ENCODE measurements around the gene CISD1. TPM values are rescaled to one million over a fixed set of nuclear protein-coding genes. Genes with fewer than 3 reads are reported as not detected.

CISD1 gene
- total and polyA plus RNA-seq, 9 of the 15 experiments (the other 6 are each of a cell fraction or from before 2014, with no cell fraction given): 35.8 to 342 (median 118) TPM

- H3K27me3 ChIP-seq (ENCODE audit: control insufficient read depth in 2 of 2, insufficient read depth in 2 of 2, low read length in 2 of 2): no peaks in the 10 kb centered on the region
- H3K9ac ChIP-seq (ENCODE audit: insufficient read depth in 1 of 2, low read depth in 2 of 2, low read length in 2 of 2): no peak overlapping the region
- no peak for ATAC-seq
- no peak for FAIRE-seq
- H3K27ac ChIP-seq (ENCODE audit: extremely low read depth, low read depth, low read length): no peak overlapping the region
- H3K9me3 ChIP-seq (replicated peaks; ENCODE audit: control insufficient read depth, insufficient read depth, low read depth, low read length): no peaks in the 10 kb centered on the region
- ChIA-PET CTCF (ENCODE audit: low intra/inter-chr PET ratio) (no interaction called here), POLR2A (no interaction called here)
- H2AFZ ChIP-seq (ENCODE audit: low read depth, low read length): no peak overlapping the region
- no peak overlapping the region for H3K4me2 ChIP-seq (ENCODE audit: insufficient read depth, low read length)
- H3K9me1 ChIP-seq (ENCODE audit: control insufficient read depth, insufficient read depth, low read length): no peaks in the 10 kb centered on the region
- H3K4me1 ChIP-seq (replicated peaks in 1 of 2; ENCODE audit: control insufficient read depth in 2 of 2, insufficient read depth in 2 of 2, low read length in 2 of 2): peaks cover 0 to 18% of the 10 kb centered on the region in 2 experiments; a peak in 2 of 5 replicates
- WGBS (ENCODE audit: insufficient coverage, low coverage, missing lambda C conversion rate): 9% methylated on average over 2 of the region's 2 CpGs
- no peaks in the 10 kb centered on the region for H3K36me3 ChIP-seq (ENCODE audit: control insufficient read depth, insufficient read depth, low read length)
- intact Hi-C loops (cut with micrococcal nuclease) (loop anchor here (10.0 kb wide), 1 partner anchor 196 kb away; the partner anchor contains the start of gene BICC1), in situ Hi-C loops (cut with MboI) (no loop called here)
- H4K20me1 ChIP-seq (replicated peaks; ENCODE audit: control insufficient read depth, insufficient read depth, low read length): no peaks in the 10 kb centered on the region
- no peaks in the 10 kb centered on the region for H3K79me2 ChIP-seq (ENCODE audit: control insufficient read depth, insufficient read depth, low read length)
- no peak for DNase-seq (ENCODE audit: extremely low read depth in 1 of 4, low spot score in 3 of 4)
- no TSS peak for BruUV-seq (replicated peaks)
- no peak overlapping the region for H3K4me3 ChIP-seq
- TF ChIP-seq NEUROD1 (IDR thresholded peaks at IDR 0.05; ENCODE audit: borderline replicate concordance, low read depth, low read length, partially characterized antibody): no peak
- no peak for TF ChIP-seq PREB (CRISPR knock-in tag; IDR thresholded peaks at IDR 0.05)
- no peak for TF ChIP-seq STAT6 (CRISPR knock-in tag; IDR thresholded peaks at IDR 0.05)
- TF ChIP-seq TAF15 (IDR thresholded peaks at IDR 0.05; ENCODE audit: low read depth, low read length): no peak
- TF ChIP-seq ZC3H4 (CRISPR knock-in tag; IDR thresholded peaks at IDR 0.05; ENCODE audit: borderline replicate concordance): no peak
- TF ChIP-seq SETDB1 (IDR thresholded peaks at IDR 0.05; ENCODE audit: low read length): no peak
- no peak for TF ChIP-seq HMBOX1 (IDR thresholded peaks at IDR 0.05)
- no peak for TF ChIP-seq TEAD1 (CRISPR knock-in tag; IDR thresholded peaks at IDR 0.05)
- TF ChIP-seq ZNF175 (CRISPR knock-in tag; IDR thresholded peaks at IDR 0.05; ENCODE audit: low read depth): no peak
- no peak for TF ChIP-seq GTF2F1 (IDR thresholded peaks at IDR 0.05; ENCODE audit: low read depth, low read length)
- TF ChIP-seq NELFE (IDR thresholded peaks at IDR 0.05; ENCODE audit: insufficient read depth, insufficient read length): no peak
- TF ChIP-seq ZBTB2 (IDR thresholded peaks at IDR 0.05): no peak
- no peak for TF ChIP-seq ZHX1 (conservative IDR thresholded peaks at IDR 0.05; ENCODE audit: low read length)
These were observed 49.4 kb downstream of the CISD1 start for GRCh38 chr10:58318346-58318745.
